GM23338 (cell line): ENCODE measurements around the gene TXNL1. TPM values are rescaled to one million over a fixed set of nuclear protein-coding genes. Genes with fewer than 3 reads are reported as not detected.

Source experiments
- ATAC-seq: fragments of 200-7000 bp; cut with Tn5 transposase; 3 replicates; pipeline ENCODE4 v1.9.1; 2020
- DNase-seq: peaks from one replicate; pipeline ENCODE4 v3.0.0-alpha.2; 2015; ENCODE audit warnings: low spot score
- H2AFZ ChIP-seq: fragments of 200-600 bp; sonication (generic); 2 replicates; pipeline ENCODE4 v1.8.0; 2016; ENCODE audit warnings: antibody characterized with exemption, mild to moderate bottlenecking, moderate library complexity
- H3F3A ChIP-seq: fragments of 200-600 bp; sonication (generic); replicated peaks from 2 replicates; pipeline ENCODE4 v1.8.0; 2017; ENCODE audit warnings: antibody characterized with exemption, mixed run types, low read depth
- H3K27ac ChIP-seq: fragments of 200-600 bp; sonication (generic); 2 replicates; pipeline ENCODE4 v1.6.1; 2016; ENCODE audit warnings: low read depth
- H3K27me3 ChIP-seq: fragments of 200-600 bp; sonication (generic); 2 replicates; pipeline ENCODE4 v1.8.0; 2016; ENCODE audit warnings: mild to moderate bottlenecking, mixed run types, moderate library complexity; ENCODE audit not compliant: insufficient read depth
- H3K36me3 ChIP-seq: fragments of 200-600 bp; sonication (generic); 2 replicates; pipeline ENCODE4 v1.8.0; 2016; ENCODE audit warnings: mild to moderate bottlenecking; ENCODE audit not compliant: insufficient read depth
- H3K4me1 ChIP-seq: fragments of 200-600 bp; sonication (generic); 2 replicates; pipeline ENCODE4 v1.8.0; 2016; ENCODE audit warnings: mild to moderate bottlenecking, moderate library complexity; ENCODE audit not compliant: insufficient read depth
- H3K4me2 ChIP-seq: fragments of 200-600 bp; sonication (generic); 2 replicates; pipeline ENCODE4 v1.7.1; 2017; ENCODE audit warnings: mixed run types
- H3K4me3 ChIP-seq: fragments of 200-600 bp; sonication (generic); 2 replicates; pipeline ENCODE4 v1.6.1; 2016; ENCODE audit warnings: mixed run types
- H3K79me2 ChIP-seq: fragments of 200-600 bp; sonication (generic); replicated peaks from 2 replicates; pipeline ENCODE4 v1.8.0; 2017; ENCODE audit warnings: mild to moderate bottlenecking; ENCODE audit not compliant: insufficient read depth
- H3K9me2 ChIP-seq: fragments of 200-600 bp; sonication (generic); 2 replicates; pipeline ENCODE4 v1.8.0; 2017; ENCODE audit not compliant: insufficient read depth
- H4K20me1 ChIP-seq: fragments of 200-600 bp; sonication (generic); replicated peaks from 2 replicates; pipeline ENCODE4 v1.8.0; 2017; ENCODE audit warnings: mild to moderate bottlenecking; ENCODE audit not compliant: insufficient read depth
- H3K27ac Mint-ChIP-seq: 2 replicates; pipeline ENCODE4 v1.8.0; 2020; ENCODE audit warnings: inconsistent platforms, mild to moderate bottlenecking, moderate library complexity, mixed read lengths
- H3K27me3 Mint-ChIP-seq: 3 replicates; pipeline ENCODE4 v1.8.0; 2022; ENCODE audit warnings: low read depth, mild to moderate bottlenecking, moderate library complexity, mixed read lengths, inconsistent platforms; ENCODE audit not compliant: insufficient read depth, poor library complexity
- H3K36me3 Mint-ChIP-seq: 3 replicates; pipeline ENCODE4 v1.8.0; 2021; ENCODE audit warnings: low read depth, mild to moderate bottlenecking, inconsistent platforms, moderate library complexity, mixed read lengths
- H3K4me1 Mint-ChIP-seq: 3 replicates; pipeline ENCODE4 v1.8.0; 2020; ENCODE audit warnings: mild to moderate bottlenecking, inconsistent platforms, mixed read lengths
- H3K4me3 Mint-ChIP-seq: 3 replicates; pipeline ENCODE4 v1.8.0; 2021; ENCODE audit warnings: moderate library complexity, mild to moderate bottlenecking, inconsistent platforms, mixed read lengths
- H3K9me3 Mint-ChIP-seq: 3 replicates; pipeline ENCODE4 v1.8.0; 2020; ENCODE audit warnings: moderate library complexity, mild to moderate bottlenecking, inconsistent platforms, mixed read lengths
- ETS1 ChIP-seq: IDR thresholded peaks from 2 replicates; pipeline ENCODE4 v1.6.1; 2016; ENCODE audit warnings: antibody characterized with exemption
- EZH2 ChIP-seq: fragments of 200-600 bp; sonication (generic); IDR thresholded peaks from one replicate; pipeline ENCODE4 v1.8.0; 2017; ENCODE audit warnings: antibody characterized with exemption, mild to moderate bottlenecking, low read depth; ENCODE audit not compliant: unreplicated experiment
- EZH2phosphoT487 ChIP-seq: fragments of 200-600 bp; sonication (generic); IDR thresholded peaks from one replicate; pipeline ENCODE4 v1.8.1; 2018; ENCODE audit warnings: antibody characterized with exemption; ENCODE audit not compliant: unreplicated experiment
- NANOG ChIP-seq: IDR thresholded peaks from 2 replicates; pipeline ENCODE4 v1.6.1; 2016; ENCODE audit warnings: antibody characterized with exemption, borderline replicate concordance
- POLR2AphosphoS5 ChIP-seq: IDR thresholded peaks from 2 replicates; pipeline ENCODE4 v1.6.1; 2016; ENCODE audit warnings: antibody characterized with exemption, low read depth
- REST ChIP-seq: IDR thresholded peaks from one replicate; pipeline ENCODE4 v1.6.1; 2018; ENCODE audit warnings: antibody characterized with exemption; ENCODE audit not compliant: unreplicated experiment
- ZNF114 ChIP-seq: fragments of 250-450 bp; sonication (Bioruptor Pico); IDR thresholded peaks from 2 replicates; pipeline ENCODE4 v1.5.0; 2020; ENCODE audit warnings: mild to moderate bottlenecking, moderate library complexity
- ZNF331 ChIP-seq: fragments of 250-450 bp; sonication (Bioruptor Pico); IDR thresholded peaks from 2 replicates; pipeline ENCODE4 v1.5.0; 2020; ENCODE audit warnings: low read depth, mild to moderate bottlenecking, moderate library complexity
- polyA plus RNA-seq: library from polyadenylated mRNA; unstranded; fragments of >200 nt; fragmentation: Nextera tagmentation; extraction: Ambion mirVana; gene quantifications from 2 replicates; pipeline ENCODE4 v1.2.1, GENCODE V29; 2016
- total RNA-seq: library from RNA; depleted of rRNA; stranded (reverse); fragments of >200 nt; shearing (Covaris generic); gene quantifications from 2 replicates; pipeline ENCODE4 v1.2.3, GENCODE V29; 2014
- TF ChIP-seq, protein P1 (sequence below), 2 experiments: fragments of 200-600 bp in 1 of 2; sonication (generic) in 1 of 2; conservative IDR thresholded peaks; 2 replicates each; pipeline versions ENCODE4 v1.5.1 to v1.6.1; 2016 to 2017; ENCODE audit warnings: antibody characterized with exemption in 2 of 2, low read depth in 2 of 2, mild to moderate bottlenecking in 2 of 2, moderate library complexity in 1 of 2

TXNL1 gene
- total and polyA plus RNA-seq, 2 experiments from 2014 or later: 73.6 to 135 TPM

GRCh38 chr18:56639104-56639381 is 651 bp upstream of the TXNL1 start (continued):
- TF ChIP-seq, protein P1, sequence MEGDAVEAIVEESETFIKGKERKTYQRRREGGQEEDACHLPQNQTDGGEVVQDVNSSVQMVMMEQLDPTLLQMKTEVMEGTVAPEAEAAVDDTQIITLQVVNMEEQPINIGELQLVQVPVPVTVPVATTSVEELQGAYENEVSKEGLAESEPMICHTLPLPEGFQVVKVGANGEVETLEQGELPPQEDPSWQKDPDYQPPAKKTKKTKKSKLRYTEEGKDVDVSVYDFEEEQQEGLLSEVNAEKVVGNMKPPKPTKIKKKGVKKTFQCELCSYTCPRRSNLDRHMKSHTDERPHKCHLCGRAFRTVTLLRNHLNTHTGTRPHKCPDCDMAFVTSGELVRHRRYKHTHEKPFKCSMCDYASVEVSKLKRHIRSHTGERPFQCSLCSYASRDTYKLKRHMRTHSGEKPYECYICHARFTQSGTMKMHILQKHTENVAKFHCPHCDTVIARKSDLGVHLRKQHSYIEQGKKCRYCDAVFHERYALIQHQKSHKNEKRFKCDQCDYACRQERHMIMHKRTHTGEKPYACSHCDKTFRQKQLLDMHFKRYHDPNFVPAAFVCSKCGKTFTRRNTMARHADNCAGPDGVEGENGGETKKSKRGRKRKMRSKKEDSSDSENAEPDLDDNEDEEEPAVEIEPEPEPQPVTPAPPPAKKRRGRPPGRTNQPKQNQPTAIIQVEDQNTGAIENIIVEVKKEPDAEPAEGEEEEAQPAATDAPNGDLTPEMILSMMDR (conservative IDR thresholded peaks at IDR 0.05; ENCODE audit: low read depth in 2 of 2): no peak
- TF ChIP-seq NANOG: no peak

- Mint-ChIP-seq H3K4me3 (peak overlapping the region; percentile 100), H3K27ac (peak overlapping the region; percentile 100), H3K4me1 (peaks cover 13% of the 10 kb centered on the region), H3K27me3 (peaks cover 7% of the 10 kb centered on the region), H3K9me3 (no peaks in the 10 kb centered on the region; the same call in 2 of the 3 replicates), H3K36me3 (peaks cover 21% of the 10 kb centered on the region)
- Histone ChIP-seq H3K79me2 (peaks cover 55% of the 10 kb centered on the region), H3K9me2 (no peaks in the 10 kb centered on the region), H3K27me3 (no peaks in the 10 kb centered on the region), H3K27ac (peak overlapping the region; percentile 97), H4K20me1 (peaks cover 26% of the 10 kb centered on the region), H3K4me3 (peak overlapping the region; percentile 98), H3K4me1 (peaks cover 14% of the 10 kb centered on the region; the same call in 1 of the 2 replicates), H2AFZ (peak overlapping the region; percentile 53; the same call in 1 of the 2 replicates), H3F3A (no peaks in the 10 kb centered on the region), H3K4me2 (peak overlapping the region; percentile 89), H3K36me3 (no peaks in the 10 kb centered on the region)
- ATAC-seq: peak; percentile 49
- TF ChIP-seq NANOG (no peak), ETS1 (no peak), POLR2AphosphoS5 (no peak), EZH2phosphoT487 (no peak)
- DNase-seq: peak; percentile 49
These were observed 621 bp downstream of the TXNL1 start for GRCh38 chr18:56637711-56638231.

- Mint-ChIP-seq H3K27me3 (peaks cover 7% of the 10 kb centered on the region), H3K9me3 (no peaks in the 10 kb centered on the region; the same call in 2 of the 3 replicates), H3K27ac (peak overlapping the region; percentile 100), H3K4me3 (peak overlapping the region; percentile 100), H3K4me1 (peaks cover 13% of the 10 kb centered on the region), H3K36me3 (peaks cover 22% of the 10 kb centered on the region)
- Histone ChIP-seq H3K4me3 (peak overlapping the region; percentile 98), H4K20me1 (peaks cover 26% of the 10 kb centered on the region), H3K36me3 (no peaks in the 10 kb centered on the region), H2AFZ (no peak overlapping the region), H3K4me1 (peaks cover 14% of the 10 kb centered on the region; the same call in 1 of the 2 replicates), H3K4me2 (peak overlapping the region; percentile 89), H3K27ac (no peak overlapping the region), H3F3A (no peaks in the 10 kb centered on the region), H3K9me2 (no peaks in the 10 kb centered on the region), H3K27me3 (no peaks in the 10 kb centered on the region), H3K79me2 (peaks cover 61% of the 10 kb centered on the region)
- DNase-seq: no peak
- ATAC-seq: no peak
- TF ChIP-seq ZNF114: no peak
- TF ChIP-seq ETS1: no peak
- no peak for TF ChIP-seq REST
- TF ChIP-seq EZH2phosphoT487: no peak
- TF ChIP-seq EZH2: no peak
- no peak for TF ChIP-seq ZNF331
These were observed 1.2 kb downstream of the TXNL1 start for GRCh38 chr18:56637176-56637575.
